Fibroblast of gingiva (primary cell): ENCODE data around the gene ANKRD9.
"Not testable (repeated sequence)": the region's sequence is repeated elsewhere in the genome, so short reads cannot be mapped to it uniquely, and the experiment has no call there.

Source experiments
- DNase-seq: peaks from one replicate; pipeline ENCODE4 v3.0.0-alpha.2; 2011; ENCODE audit warnings: low read depth

The ANKRD9 gene

DNA sequence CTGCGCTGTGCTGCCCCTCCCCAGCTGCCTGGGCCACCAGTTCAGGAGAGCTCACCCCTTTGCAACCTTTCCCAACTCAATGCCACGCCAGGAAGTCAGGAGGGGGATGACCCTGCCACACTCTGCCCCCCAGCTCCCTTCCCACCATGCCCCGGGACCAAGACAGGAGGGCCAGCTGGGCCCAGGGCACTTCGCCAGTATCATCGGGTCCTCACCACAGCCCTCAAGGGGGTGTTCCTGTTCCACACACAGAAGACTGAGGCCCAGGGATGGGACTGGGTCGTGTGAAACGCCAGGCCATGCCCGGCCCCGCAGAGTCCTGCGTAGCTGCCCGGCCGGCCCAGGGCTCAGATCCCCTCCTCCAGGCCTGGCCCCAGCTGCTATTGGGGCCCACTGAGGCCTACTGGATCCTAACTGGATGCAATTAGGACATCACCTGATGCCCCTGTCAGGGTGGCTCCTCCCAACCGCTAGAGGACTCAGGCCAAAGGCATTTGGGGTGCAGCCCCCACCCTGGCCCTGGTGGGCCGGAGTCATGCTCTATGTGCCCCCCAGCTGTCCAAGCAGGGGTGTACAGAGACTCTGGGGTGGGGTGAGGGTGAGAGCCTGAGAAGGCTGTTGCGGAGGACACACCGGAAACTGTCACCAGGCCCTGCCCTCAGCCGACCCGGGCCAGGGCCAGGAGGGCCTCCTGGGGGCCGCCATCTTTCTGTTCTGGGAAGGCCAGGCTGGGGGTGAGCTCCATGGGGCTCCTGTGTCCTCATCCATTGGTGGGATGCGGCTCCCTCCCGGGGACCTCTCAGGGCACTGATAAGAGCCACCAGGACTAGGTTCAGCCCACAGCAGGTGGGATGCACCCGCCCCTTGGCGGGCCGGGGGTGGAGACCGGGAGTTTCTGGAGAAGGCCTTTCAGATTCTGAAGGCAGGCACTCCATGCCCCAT is 29.3 kb upstream of the ANKRD9 start:
- DNase-seq, result no peak

DNA sequence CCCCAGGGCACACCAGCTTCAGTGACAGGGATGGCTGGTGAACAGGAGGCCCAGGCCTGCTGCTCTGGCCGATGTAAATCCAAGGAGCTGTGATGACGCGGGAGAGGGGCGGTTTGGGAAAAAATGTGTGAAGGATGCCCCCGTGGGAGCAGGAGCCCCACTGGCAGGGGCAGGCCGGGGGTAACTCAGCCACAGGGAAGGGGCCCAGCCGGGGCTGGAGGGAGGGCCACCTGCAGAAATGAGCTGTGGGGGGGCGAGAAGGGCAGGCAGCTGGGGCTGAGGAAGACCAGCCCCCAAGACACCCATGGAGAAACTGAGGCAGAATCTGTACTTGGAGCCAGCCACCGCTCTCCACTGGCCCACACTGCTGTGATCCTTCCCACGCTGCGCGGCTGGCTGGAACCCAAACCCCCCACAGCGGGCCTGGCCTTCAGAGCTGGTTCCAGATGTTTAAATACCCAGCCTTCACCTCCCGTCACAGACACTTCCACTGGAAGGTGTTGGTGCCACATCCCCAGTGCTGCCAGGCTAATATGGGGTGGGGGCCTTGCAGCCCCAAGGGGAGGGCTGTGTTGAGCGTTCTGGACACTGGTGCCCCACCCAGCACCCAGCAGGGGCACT is 28.5 kb upstream of the ANKRD9 start:
- no peak for DNase-seq

DNA sequence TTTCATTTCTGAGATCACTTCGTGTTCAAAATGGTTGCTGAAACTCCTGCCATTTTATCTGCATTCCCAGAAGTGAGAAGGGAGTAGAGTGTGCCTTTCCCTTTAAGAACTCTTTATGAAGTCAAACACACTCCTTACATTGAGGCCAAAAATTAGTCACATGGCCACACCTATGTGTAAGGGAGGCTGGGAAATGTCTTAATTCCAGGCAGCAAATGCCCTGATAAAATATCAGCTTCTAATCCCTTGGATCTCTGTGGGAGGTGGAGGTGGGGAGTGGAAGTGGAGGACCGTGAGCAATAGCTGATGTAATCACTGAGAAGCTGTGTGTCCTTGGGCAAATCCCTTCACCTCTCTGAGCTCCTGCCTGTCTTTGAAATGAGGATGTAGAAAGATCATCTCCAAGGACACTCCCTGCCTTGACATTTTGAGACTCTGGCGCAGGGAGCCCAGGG is 22.7 kb upstream of the ANKRD9 start:
- no peak for DNase-seq

GRCh38 chr14:102530828-102531478 is 21.4 kb upstream of the ANKRD9 start:
- DNase-seq, result no peak

DNA sequence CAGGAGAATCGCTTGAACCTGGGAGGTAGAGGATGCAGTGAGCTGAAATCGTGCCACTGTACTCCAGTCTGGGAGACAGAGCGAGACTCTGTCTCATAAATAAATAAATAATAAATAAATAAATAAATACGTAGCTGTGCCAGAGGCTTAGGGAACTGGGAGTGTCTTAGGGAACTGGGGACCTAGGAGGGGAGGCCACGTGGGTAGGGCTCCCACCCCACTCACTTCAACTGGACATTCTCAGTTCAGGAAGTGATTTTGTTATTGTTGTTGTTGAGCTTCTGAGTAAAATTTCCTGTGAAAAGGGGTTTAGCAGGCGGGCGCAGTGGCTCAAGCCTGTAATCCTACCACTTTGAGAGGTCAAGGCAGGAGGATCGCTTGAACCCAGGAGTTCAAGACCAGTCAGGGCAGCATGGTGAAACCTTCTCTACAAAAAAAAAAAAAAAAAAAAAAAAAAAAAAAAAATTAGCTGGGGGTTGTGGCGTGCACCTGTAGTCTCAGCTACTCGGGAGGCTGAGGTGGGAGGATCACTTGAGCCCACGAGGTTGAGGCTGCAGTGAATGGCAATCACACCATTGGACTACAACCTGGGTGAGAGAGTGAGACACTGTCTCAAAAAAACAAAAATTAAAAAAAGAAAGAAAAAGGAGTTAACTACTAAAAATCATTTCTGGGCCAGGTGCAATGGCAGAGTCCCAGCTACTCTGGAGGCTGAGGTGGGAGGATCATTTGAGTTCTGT is 19.0 kb upstream of the ANKRD9 start:
- DNase-seq, result no peak

- no peak for DNase-seq
Measured at GRCh38 chr14:102525929-102526497, 16.4 kb upstream of the ANKRD9 start.

GRCh38 chr14:102525219-102525928 is 15.8 kb upstream of the ANKRD9 start:
- peak; percentile 70 for DNase-seq

- DNase-seq, result peak; percentile 98
Measured at GRCh38 chr14:102524451-102525218, 15.1 kb upstream of the ANKRD9 start.

GRCh38 chr14:102523569-102524450 is 14.2 kb upstream of the ANKRD9 start:
- no peak for DNase-seq

GRCh38 chr14:102523200-102523568 is 13.6 kb upstream of the ANKRD9 start:
- DNase-seq, result no peak

DNA sequence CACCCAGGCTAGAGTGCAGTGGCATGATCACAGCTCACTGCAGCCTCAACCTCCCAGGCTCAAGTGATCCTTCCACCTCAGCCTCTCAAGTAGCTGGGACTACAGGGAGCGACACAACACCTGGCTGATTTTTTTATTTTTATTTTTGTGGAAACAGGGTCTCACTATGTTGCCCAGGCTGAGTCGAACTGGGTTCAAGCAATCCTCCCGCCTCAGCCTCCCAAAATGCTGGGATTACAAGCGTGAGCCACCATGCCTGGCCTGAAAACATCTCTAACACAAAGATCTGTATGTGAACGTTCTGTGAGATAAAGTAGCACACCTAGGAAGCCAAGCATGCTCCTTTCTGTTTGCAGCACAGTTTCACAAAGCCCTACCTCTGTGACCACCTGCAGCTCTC is 10.1 kb upstream of the ANKRD9 start:
- DNase-seq, result not testable (repeated sequence)

GRCh38 chr14:102518063-102518648 is 8.6 kb upstream of the ANKRD9 start:
- DNase-seq, result no peak

GRCh38 chr14:102517392-102518062 is 8.0 kb upstream of the ANKRD9 start:
- no peak for DNase-seq

DNA sequence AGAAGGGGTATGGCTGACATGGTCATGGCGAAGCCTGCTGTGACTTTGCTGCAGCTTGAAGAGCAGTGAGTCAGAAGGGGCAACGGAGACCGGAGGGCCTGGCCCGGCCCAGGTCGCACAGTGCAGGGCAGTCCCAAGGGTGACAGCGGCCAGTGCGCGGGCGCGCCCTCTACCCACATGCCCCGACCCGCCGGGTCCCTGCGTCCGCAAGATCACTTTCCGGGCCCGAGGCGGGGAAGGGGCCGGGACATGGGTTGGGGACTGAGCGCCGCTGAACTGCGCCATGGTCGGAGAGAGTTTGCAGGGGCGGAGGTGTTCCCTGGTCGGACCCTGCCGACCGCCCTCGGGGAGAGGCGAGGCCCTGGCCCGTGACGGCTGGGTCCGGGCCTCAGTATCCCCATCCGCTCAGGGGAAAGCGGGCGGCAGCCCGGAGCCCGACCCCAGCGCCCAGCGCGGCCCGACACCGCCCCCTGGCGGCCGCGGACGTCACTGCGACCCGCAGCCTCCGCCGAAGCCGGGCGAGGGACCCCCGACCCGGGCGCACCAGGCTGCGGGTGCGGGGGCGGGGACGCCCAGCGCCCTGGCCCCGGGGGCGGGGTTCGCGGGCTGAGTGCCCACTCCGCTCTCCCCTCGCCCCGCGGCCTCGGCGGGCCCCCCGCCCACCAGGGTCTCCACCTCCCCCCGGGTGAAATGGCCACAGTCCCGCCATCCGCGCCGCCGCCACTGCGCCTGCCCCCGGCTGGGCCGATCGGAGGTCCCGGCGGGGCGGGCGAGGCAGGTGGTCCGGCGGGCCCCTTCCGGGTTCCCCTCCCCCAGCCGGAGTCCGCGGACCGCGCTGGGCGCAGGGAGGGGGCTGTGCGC is 7.2 kb upstream of the ANKRD9 start:
- DNase-seq, result no peak

DNA sequence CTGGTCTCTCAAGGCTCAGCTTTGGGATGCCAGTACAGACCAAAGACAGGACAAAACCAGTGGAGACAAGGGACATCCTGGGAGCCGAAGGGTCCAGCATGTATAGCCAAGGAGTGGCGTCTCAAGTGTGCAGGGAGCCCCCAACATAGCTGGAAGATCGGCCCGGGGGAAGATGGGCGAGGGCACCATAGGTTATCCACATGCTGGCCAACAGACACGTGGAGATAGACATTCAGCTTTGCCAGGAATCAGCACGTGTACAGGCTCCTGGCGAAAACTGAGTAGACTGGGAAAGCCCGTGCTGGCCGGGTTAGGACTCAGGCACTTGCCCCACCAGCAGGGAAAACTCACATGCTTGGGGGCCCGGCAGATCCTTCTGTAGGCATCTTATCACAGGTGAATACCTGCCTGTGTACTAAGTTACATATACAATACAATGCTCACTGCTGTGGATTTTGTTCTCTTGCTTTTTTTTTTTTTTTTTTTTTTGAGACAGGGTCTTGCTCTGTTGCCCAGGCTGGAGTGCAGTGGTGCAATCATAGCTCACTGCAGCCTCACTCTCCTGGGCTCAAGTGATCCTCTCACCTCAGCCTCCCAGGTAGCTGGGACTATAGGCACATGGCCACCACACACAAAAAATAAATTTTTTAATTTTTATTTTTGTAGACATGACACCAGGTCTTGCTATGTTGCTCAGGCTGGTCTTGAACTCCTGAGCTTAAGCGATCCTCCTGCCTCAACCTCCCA is 5.6 kb upstream of the ANKRD9 start:
- no peak for DNase-seq

DNA sequence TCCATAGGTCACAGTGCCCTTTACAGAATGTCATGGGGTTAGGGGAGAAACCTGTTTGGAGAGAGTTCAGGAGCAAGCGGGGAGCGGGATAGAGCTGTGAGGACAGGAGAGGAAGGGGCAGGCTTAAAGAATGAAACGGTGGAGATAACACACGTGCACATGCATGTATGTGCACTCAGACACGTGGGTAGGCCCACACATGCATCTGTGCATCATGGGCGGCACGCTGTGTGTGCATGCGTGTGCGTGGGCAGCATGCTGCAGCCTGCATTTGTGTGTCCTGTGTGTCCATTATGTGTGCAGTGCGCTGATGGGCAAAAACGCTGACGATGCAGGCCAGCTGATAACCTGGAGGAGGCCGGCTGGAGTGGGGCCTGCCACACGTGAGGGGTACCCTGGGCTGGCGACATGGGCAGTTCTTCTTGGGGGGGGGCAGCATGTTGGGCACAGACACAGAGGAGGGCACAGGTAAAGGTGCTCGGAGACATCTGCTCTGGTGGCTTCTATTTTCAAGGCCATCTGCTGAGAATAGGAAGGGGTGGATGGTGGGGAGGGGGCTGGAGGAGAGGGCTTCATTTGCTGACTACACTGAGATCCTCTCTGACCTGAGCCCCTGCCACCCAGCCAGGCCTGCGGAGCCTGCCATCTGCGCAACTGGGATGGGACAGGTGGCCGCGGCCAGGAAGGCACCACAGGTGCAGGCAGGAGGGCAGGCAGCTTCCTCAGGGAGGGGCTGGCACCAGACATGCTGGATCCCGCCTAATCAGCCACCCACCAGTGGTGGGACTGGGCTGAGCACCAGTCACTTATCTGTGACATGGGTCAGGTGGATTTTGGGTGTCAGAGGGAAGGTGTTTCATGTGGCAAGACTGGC is 4.6 kb upstream of the ANKRD9 start:
- no peak for DNase-seq
